GM18519 (cell line): ENCODE data around the gene CMIP.
"Not testable (repeated sequence)": the region's sequence is repeated elsewhere in the genome, so short reads cannot be mapped to it uniquely, and the experiment has no call there.

Experiments used
- ATAC-seq: cut with Tn5 transposase; IDR thresholded peaks from one replicate; pipeline ENCODE4 v1.9.1; 2021; ENCODE audit warnings: mild to moderate bottlenecking, moderate library complexity; ENCODE audit not compliant: unreplicated experiment, low FRiP score

Gene CMIP

GRCh38 chr16:81688839-81689238 lies 244.2 kb downstream of the CMIP start:
- ATAC-seq, result not testable (repeated sequence)

- ATAC-seq, result no peak
These were observed 247.4 kb downstream of the CMIP start for GRCh38 chr16:81692021-81692420.

DNA sequence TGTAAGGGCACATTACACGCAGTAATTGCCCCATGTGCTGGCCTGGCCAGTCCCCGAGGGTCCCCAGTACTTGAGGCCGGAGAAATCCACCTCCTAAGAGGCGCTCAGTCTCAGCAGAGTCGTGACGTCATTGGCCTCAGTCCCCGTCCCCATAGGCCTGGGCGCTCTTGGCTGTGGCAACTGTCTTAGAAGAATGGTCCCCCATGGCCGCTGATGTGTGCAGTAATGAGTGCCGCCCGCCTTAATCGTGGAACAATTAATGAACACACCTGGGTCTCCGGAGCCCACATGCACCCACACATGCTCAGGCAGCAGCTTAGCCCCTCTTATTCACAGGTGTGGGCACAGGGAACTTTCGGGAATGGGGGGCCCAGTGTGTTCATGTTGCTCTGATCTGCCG lies 248.0 kb downstream of the CMIP start:
- ATAC-seq, result no peak

DNA sequence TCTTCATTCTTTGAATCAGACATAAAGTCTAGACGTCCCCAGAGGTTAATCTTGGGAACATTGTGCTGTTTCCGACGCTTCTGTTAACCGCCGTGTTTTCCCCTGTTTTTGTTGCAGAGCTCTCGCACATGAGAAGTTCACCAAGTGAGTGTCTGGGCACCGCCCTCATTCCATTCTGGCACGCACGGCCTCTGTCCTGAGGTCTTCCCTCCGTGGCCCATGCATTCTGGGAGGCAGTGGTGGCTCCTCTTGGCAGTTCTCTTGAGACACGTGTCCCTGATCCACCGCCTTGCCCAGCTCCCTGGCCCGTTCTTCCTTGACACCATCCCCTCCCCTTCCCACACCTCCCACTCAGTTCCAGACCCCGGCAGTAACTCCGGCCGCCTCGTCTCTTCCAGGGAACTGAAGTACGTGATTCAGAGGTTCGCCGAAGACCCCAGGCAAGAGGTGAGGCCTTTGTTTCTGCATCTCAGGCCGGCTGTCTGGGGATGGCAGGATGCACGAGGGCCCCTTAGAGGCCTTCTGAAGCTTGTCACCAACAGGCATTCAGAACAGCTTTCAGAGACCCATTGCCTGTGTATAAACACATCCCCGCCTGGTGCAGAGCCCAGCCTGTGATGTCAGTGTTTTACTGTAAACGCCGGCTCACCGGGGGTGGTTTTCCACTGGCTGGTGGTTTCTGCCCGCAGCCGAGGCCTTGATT lies 248.6 kb downstream of the CMIP start:
- ATAC-seq, result no peak

DNA sequence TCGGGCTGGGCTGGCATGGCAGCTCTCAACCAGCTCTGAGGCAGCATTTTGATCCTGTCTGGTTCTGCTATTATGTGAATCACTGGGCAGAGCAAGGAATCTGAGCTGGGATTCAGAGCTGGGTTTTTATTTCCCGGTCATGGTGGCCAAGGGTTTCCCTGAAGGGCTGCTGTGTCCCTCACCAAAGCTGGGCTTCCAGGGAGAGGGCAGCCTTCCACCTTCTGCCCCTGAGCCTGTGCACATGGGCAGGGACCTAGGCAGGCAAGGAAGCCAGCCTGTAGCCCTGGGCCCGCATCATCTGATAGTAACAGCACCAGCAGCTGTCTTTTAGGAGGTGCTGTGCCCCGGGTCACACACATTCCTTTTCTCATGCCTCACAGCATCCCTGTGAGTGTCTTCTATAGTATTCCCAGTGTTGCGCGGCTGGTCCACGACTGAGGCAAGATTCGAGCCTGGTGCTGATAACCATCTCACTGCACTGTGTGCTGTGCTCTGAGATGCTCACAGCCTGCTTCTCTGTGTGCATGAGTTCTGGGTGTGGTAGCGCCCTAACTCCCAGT lies 249.2 kb downstream of the CMIP start:
- no peak for ATAC-seq

- ATAC-seq, result no peak
These were observed 250.1 kb downstream of the CMIP start for GRCh38 chr16:81694494-81695280.

- ATAC-seq, result no peak
These were observed 250.9 kb downstream of the CMIP start for GRCh38 chr16:81695321-81696165.

DNA sequence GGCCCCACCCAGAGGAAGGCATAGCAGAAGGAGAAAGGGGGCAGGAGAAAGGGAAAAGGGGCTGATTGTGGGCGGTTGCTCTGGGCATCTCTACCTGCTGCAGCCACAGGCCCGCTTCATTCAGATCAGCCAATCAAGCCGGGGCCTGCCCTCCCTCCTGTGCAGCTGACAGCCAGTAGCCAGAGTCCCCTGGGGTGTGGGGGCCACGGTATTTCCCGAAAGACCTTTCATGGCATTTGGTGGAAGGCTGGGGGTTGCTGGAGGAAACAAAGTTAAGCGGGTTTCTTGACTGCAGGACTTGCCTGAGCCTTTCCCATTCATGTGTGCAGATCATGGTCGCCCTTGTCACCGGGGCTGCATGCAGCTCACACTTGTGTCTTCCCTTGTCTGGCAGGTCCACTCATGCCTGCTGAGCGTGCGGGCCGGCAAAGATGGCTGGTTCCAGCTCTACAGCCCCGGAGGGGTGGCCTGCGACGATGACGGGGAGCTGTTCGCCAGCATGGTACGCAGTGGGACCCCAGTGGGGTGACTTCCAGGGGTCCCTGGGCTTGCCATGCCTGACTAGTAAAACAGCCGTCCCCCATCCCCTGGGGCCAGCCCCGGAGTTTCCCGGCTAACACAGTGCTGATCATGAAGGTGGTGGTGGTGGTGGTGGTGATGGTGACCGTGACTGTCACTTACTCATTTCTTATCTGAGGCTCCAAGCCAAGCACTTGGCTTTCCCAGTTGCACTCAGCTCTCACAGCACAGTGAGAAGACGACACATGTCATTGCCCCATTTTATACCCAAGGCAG lies 251.8 kb downstream of the CMIP start:
- ATAC-seq, result no peak

DNA sequence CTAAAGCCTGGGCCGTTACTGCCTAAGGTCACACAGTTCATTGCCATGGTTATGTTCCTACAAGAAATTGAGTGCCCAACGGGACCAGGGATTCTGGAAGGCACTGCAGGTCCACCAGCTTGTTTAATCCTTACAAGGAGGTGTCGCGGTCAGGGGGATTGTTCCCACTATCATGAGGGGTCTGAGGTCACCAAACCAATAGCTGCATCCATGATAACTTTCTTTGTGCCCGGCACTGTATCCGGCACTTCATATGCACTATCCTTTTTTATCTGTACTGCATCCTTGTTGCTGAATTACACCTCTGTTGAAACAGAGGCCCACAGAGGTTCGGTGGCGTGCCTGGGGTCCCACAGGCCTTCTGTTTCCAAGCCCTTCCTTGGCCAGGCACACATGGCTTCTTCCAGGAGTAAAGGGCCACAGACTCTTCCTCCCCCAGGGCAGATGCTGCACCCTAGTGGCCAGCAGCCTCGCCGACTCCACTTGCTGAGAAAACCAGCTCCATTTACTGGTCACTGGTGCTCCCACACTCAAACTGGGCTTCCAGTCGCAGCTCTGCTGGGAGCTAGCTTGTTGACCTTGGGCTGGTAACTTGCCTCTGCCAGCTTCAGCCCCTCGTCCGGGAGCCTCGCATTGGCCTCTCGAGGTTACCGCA lies 252.5 kb downstream of the CMIP start:
- ATAC-seq, result no peak

DNA sequence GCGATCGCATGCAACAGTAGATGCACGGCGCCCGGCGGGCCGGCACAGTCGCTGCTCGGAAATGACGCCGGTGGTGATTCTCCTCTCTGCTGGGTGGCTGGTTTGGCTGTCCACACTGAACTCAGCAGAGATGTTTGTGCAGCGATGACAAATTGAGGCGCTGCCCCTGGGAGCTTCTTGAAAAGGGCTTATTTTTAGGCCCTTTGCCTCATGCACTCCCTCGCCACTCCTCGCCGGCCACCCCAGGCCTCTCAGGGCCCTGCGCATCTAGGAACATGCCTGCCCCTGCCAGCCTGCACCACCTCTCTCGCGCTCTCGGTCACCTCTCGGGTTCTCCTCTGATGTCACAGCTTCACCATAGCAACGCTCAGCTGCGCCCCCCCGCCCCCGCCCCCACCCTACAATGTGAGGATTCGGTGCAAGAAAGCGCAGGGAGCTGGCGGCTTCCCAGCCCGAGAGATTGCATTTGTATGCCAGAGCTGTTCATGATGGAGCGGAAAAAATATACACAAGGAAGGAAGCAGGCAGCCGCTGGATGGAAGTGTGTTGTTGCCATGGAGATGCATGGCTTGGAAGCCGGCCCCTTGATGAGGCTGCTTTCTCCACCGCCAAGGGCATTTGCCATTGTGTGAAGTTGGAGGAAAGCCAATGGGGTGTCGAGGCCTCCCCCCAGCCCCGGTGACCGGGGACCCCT lies 253.2 kb downstream of the CMIP start:
- no peak for ATAC-seq

DNA sequence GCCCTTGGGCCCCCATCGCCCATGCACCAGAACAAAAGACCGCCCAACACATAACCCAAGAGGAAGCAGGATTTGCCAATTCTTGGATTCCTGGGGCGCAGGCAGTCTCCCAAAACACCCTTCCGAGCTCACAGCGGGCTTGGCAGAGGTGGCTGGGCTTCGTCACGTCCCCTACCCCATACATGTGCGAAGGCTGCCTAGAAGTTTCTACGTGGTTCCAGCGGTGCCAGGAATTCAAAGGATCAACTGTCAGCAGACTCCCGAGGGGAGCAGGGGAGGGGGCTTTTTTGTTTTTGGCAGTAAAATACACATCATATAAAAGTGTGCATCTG lies 253.7 kb downstream of the CMIP start:
- no peak for ATAC-seq

GRCh38 chr16:81699596-81699995 lies 255.0 kb downstream of the CMIP start:
- ATAC-seq, result no peak

DNA sequence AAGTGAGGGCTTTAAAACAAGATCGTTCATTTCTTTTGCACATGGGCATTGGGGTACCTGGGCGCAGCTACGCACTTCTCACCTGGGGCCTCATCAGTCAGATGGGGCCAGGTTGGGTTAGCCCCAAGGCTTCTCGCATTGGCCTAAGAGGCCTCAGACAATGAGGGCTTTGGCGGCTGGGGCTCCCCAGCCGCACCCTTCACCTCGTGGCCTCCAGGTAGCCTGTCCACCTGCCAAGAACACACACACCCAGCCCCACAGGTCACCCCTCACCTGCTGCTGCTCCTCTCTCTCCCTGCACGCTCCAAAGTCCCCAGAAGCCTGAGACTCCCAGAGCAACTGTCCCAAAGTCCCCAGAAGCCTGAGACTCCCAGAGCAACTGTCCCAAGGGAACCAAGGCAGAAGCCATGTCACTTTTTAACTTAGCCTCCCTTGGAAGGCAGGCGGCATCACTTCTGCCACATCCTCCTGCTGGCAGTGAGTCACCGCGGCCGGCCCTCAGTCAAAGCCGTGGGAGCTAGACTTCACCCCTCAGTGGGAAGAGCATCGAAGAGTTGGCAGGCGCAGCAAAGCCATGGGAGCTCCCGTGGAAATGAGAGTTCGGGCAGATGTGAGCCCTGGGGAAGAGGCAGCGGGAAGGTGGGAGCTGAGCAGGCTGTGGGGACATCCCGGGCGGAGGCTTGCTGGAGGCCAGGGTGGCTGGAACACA lies 255.6 kb downstream of the CMIP start:
- no peak for ATAC-seq

- no peak for ATAC-seq
These were observed 256.2 kb downstream of the CMIP start for GRCh38 chr16:81700780-81701165.

DNA sequence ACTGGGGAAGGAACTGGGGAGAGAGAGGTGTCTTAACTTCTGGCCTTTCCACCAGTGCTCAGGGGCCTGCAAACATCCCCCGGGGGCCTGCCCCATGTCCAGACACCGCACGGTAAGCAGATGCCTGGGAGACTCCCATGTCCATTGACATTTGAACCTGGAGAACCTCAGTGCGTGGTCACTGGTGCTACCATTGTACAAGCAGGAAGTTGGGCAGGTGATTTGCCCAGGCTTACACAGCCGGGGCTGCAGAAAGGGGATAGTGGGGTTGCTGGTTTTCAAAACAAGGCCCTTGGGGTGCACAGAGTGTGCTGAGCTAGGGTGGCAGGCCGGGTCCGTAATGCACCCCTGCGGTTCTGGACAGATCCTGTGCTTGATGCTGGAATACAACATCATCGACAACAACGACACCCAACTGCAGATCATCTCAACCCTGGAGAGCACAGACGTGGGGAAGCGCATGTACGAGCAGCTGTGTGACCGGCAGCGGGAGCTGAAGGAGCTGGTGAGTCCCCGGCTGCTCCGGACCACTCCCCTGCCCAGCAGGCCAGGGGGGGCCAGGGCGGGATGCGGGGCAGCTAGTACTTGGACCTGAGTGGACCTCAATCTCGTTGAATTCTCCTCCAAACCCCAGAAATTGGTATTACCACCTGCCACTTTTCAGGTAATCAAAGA lies 256.8 kb downstream of the CMIP start:
- ATAC-seq, result no peak

DNA sequence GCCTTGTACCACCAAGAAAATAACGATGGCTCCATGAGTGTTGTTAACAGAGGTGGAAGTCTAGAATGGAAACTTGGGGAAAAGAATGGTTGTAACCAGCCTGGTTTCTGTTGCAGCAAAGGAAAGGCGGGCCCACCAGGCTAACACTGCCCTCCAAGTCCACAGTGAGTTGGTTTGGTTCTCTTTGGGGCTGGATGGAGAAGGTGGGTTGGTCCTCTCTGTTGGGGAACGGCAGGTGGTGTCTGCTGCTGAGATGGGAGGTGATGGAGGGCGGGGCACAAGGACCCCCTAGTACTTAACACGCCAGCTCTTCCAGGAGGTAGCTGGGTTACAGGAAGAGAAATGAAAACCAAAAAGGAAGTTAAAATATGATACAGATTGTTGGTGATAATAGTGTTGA lies 257.9 kb downstream of the CMIP start:
- no peak for ATAC-seq

DNA sequence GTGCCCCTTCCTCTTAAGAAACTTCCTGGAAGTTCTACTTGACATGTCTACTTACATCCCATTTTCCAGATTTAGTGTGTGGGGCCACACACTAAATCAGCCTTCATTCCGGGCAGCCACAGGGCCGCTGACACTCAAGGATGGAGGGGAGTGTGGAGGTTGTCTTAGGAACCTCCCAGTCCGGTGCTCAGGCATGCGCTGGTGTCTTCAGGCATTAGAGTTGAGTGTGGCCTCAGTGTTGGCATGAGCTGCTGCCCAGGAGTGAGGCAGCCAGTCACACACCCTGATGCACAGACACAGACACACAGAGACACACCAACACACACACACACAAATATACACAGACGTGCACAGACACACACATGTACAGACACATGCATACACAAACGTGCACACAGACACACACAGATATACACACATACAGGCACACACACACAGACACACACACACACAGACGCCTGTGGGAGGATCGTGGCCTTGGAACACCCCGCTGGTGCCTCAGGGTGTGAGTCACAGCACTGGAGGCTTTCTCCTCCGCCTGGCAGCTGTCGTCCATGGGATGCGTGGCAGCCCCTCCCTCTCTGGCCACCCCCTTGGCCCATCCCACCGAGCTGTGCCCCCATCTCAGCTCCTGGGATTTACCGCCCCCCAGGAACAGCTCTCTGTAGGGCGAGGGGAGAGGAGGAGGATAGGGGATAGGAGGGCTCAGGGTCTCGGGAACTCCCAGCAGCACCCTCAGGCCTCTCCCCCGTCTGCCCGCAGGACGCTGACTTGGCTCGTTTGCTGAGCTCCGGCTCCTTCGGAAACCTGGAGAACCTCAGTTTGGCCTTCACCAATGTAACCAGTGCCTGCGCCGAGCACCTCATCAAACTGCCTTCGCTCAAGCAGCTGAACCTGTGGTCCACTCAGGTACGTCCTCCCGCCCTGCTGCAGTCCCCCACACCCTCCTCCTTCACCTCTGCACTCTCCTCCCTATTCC lies 258.9 kb downstream of the CMIP start:
- no peak for ATAC-seq
